IPS-NIHi11 (cell line): Measurements from ENCODE around the gene KRTAP10-8.
A peak's percentile ranks its signal among the peaks of the same experiment; 100 is the strongest.
"Not testable (repeated sequence)": the region's sequence is repeated elsewhere in the genome, so short reads cannot be mapped to it uniquely, and the experiment has no call there.

ENCODE experiments used
- DNase-seq: peaks from one replicate; pipeline ENCODE4 v3.0.0; 2012; ENCODE audit warnings: mixed read lengths, low spot score

Gene KRTAP10-8, protein sequence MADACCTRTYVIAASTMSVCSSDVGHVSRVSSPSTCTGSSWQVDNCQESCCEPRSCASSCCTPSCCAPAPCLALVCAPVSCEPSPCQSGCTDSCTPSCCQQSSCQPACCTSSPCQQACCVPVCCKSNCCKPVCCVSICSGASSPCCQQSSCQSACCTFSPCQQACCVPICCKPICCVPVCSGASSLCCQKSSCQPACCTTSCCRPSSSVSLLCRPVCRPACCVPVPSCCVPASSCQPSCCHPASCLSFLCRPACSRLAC

GRCh38 chr21:44612029-44612486 is at the start of gene KRTAP10-8:
Gene KRTAP10-8, plus strand, starts transcription at chr21:44612079. Its CDS starts 22 bp downstream, at chr21:44612101.
- no peak for DNase-seq

DNA sequence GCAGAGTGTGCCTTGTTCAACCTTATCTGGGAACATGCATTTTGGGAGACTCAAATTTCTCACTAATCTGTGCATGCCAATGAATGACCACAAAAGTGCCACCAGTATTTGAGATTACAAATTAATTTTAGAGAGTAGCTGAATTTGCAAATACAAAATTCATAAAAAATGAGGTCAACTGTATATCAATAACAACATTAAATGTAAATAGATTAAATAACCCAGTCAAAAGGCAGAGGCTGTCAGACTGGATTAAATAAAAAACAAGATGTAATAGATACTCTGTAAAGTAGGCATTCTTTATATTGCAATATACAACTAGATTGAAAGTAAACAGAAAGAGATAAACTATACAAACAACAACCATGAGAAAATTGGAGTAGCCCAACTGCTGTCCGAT is 47.8 kb upstream of the KRTAP10-8 start:
- no peak for DNase-seq

GRCh38 chr21:44564886-44565598 is 46.8 kb upstream of the KRTAP10-8 start:
- no peak for DNase-seq

DNA sequence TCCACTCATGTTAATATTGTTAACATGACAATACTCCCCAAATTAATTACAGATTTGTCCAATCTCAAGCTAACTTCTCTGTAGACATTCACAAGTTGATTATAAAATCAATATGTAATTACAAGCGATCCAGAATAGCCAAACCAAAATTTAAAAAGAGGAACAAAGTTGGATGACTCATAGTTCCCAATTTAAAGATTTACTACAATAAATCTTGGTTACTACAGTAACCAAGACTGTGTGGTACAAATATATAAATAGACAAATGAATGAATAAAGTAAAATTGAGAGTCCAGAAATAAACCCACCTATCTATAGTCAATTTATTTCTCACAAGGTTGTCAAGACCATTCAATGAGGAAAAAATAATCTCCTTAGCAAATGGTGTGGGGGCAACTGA is 45.5 kb upstream of the KRTAP10-8 start:
- no peak for DNase-seq

DNA sequence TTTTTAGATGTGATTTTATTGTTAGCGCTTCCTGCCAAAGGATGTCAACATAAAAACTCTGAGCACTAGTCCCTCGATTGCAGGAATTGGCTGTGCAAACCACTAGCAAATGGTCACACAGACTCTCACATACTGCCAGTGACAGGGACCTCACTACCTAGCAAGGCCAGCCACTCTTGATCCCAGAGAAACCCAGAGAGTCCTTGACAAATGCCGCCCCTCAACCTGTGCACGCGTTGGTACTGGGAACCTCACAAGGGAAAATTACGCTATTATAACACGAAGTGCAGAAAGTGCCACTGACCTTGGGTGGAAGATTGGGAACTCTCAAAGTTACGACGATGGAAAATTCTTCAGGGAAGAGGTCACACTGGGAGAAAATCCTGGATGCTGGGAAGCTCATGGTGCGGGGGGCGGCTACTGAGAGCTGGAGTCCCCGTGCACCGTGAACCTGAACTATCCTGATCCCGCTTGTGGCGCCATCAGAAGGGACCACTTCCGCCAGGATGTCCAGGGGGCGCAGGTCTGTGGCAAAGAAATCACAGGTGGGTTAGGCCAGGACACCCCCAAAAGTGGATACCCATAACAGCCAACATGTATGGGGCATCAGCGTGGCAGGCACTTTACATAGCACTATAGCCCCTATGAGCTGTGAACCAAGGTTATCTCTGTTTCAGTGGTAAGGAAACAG is 44.3 kb upstream of the KRTAP10-8 start:
- DNase-seq: no peak

GRCh38 chr21:44568261-44568660 is 43.6 kb upstream of the KRTAP10-8 start:
- no peak for DNase-seq

DNA sequence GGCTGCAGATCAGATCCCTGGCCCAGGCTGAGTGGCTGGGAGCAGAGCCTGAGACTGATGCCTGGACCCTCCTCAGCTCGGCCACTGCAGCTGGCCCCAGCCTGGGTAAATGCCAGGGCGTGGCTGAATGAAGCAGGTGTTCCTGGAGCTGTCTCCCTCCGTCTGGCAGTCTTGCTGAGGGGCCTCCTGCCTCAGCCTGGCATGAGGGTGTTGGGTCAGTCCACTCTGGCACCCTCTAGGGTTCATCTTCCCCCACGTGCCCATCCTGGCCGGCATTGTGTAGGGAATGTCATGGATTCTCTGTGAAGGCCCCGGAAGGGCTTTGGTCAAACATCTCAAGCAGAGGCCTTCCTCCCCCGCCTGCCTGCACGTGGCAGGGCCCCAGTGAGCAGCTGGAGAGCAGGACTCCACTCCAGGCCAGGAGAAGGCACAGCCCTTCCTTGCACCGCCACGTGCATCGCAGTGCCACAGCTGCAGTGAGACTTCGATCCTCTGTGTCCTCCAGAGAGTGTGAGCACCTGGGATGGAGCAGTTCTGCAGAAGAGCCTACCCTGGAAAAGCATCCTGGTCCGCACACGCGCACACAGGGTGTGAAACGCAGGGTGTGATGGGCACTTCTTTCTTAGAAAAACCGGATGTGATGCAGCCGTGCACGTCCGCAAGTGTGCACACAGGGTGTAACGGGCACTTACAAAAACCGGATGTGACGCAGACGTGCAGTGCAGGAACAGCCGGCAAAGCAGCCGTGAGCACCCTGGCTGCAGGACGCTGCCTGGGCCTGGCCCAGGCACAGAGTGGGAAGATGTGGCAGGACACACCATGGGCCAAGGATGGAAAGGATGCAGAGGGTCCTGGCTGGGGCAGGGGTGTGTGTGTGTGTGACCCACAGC is 43.0 kb upstream of the KRTAP10-8 start:
- no peak for DNase-seq

DNA sequence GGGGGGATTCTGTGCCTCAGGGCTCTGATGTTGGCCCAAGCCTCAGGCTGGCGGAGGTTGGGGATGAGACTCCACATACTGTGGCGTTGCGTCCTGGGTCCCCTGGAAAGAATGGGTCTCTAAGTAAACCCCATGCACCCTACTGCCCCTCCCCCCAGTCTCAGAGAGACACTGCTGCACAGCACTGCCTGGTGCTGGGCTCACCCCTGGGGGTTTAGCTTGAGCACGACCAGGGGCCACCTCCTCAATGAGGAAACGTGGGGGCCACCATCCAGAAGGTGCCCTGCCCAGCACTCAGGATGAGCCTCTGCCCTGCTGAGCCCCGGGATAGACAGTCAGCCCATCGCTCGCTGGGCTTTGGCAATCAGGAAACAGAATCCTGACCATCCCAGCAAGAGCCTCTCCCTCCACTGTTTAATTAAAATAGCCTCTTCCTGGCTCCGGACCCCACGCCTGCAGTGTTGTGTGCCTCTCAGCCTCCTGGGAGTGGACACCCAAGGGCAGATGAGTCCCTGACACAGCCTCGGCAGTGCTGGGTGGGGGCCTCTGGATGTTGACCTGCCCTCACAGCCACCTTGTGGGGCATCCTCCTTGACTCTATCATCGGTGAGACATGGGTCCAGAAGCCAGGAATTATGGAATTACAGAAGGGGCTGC is 41.9 kb upstream of the KRTAP10-8 start:
- DNase-seq: no peak

DNA sequence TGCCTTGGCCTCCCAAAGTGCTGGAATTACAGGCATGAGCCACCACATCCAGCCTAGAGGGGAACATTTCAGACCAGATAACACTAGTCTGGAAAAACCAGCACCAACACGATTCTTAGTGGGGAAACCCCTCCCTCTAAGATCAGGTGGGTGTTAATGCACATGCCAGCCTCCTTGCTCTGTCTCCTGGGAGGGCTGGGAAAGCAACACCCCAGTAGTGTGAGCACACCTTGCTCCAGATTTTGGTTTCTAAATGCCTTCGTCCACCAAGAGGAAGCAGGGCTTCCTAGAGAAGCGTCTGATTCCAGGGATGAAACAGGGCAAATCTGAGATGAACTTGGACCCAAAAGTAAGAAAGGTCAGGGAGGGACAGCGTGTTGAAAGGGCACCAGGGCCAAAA is 40.6 kb upstream of the KRTAP10-8 start:
- no peak for DNase-seq

DNA sequence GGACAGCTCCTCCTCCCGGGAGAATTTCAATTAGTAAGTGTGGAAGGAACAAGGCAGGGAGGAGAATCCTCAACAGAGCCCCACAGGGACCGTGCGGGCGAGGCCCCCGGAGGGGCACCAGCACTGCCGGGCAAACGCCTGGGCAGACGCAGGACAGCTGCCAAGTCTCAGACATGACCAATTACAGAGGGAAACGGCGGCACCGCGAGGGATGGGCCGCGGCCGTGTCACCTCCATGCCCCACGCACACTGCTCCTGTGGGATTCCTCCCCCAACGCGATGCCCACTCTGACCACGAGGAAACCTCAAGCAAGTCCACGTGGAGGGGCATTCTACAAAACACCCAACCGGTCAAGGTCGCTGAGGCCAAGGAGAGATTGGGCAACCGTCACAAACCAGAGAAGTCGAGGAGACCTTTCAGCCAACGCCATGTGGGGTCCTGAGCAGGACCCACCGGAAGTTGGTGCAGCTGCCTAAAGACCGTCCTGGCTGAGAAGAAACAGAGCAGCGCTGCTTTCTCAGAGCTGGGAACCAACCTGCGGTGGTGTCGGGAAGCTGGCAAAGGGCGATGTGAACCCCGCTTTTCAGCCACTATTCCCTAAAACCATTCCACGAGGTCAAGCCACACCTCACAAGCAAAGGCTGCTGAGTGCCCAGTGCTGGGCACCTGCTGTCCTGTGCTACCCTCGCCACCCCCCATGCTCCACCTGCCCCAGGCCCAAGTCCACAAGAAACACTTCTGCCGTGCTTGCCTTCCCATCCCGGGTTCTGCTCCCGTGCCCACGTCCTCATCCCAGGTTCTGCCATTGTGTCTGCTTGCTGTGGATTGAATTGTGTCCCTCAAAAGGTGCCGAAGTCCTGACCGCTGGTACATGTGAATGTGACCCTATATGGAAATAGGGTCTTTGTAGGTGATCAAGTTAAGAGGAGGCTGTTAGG is 39.8 kb upstream of the KRTAP10-8 start:
- no peak for DNase-seq

DNA sequence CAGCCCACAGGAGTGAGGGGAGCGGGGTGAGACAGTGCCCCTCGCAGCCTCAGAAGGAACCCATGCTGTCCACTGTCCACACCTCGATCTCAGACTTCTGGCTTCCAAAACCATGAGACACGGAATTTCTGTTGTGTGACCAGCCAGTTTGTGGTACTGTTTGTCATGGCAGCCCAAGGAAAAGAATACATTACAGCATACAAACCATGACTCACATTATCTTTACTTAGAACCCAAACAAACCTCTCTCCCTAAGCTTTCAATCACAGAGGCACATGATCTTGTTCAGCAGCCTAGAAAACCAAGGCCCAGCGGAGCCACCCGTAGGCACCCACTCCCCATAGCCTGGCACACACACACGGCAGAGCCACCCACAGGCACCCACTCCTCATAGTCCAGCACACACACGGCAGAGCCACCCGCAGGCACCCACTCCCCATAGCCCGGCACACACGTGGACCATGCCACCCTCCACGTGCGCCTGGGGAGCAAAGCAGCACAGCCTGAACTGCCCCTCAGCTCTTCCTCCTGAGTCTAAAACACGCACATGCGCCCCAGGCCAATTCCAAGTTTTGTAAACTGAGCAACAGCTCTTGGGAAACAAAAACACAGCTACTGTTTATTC is 38.8 kb upstream of the KRTAP10-8 start:
- no peak for DNase-seq

DNA sequence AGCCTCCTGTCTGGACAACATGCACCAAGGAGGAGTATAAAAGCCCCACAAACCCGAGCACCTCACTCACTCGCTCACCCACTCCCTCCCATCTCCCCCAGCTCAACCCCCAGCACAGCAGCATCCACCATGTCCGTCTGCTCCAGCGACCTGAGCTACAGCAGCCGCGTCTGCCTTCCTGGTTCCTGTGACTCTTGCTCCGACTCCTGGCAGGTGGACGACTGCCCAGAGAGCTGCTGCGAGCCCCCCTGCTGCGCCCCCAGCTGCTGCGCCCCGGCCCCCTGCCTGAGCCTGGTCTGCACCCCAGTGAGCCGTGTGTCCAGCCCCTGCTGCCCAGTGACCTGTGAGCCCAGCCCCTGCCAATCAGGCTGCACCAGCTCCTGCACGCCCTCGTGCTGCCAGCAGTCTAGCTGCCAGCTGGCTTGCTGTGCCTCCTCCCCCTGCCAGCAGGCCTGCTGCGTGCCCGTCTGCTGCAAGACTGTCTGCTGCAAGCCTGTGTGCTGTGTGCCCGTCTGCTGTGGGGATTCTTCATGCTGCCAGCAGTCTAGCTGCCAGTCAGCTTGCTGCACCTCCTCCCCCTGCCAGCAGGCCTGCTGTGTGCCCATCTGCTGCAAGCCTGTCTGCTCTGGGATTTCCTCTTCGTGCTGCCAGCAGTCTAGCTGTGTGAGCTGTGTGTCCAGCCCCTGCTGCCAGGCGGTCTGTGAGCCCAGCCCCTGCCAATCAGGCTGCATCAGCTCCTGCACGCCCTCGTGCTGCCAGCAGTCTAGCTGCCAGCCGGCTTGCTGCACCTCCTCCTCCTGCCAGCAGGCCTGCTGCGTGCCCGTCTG is 38.0 kb upstream of the KRTAP10-8 start, which contains the start of gene KRTAP10-4:
Gene KRTAP10-4, plus strand, starts transcription at position 100 of the 827 bp plus-strand sequence. Its CDS starts 30 bp downstream, at position 130.
- DNase-seq: not testable (repeated sequence)

DNA sequence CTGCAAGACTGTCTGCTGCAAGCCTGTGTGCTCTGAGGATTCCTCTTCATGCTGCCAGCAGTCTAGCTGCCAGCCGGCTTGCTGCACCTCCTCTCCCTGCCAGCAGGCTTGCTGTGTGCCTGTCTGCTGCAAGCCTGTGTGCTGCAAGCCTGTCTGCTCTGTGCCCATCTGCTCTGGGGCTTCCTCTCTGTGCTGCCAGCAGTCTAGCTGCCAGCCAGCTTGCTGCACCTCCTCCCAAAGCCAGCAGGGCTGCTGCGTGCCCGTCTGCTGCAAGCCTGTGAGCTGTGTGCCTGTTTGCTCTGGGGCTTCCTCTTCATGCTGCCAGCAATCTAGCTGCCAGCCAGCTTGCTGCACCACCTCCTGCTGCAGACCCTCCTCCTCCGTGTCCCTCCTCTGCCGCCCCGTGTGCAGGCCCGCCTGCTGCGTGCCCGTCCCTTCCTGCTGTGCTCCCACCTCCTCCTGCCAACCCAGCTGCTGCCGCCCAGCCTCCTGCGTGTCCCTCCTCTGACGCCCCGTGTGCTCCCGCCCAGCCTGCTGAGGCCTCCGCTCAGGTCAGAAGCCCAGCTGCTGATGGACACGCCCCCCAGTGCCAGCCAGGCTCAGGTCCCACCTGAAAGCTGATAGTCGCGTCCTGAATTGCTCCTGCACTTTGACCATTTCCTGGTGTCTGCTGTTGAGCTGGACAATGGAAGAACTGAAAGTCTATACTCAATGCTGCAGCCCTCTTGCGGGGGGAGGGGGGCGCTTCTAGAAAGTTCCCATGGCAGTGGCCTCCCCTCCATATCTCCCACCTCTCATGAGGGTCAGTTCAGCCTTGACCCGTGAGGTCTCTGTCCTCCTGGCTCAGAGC is 37.2 kb upstream of the KRTAP10-8 start:
- peak; percentile 76 for DNase-seq

- no peak for DNase-seq
Measured at GRCh38 chr21:44575307-44576024, 36.4 kb upstream of the KRTAP10-8 start.

DNA sequence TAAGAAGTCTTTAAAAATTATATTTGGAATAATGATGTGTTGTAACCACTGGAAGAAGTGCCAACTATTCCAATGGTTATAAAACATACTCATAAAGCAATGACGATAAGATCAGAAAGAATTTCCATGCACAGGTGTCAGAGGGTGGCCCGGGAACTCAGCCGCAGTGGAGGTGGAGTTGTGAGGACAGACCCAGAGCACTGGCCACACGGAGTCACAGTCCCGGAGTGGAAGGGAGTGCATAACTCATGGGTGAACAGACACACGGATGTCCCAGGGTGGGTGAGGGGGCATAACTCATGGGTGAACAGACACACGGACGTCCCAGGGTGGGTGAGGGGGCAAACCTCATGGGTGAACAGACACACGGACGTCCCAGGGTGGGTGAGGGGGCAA is 35.9 kb upstream of the KRTAP10-8 start:
- DNase-seq: no peak

GRCh38 chr21:44578371-44579055 is 33.4 kb upstream of the KRTAP10-8 start:
- no peak for DNase-seq
